NCI-H2171 (cell line): Measurements from ENCODE around the gene ITFG2.

Experiments used
- DNase-seq: peaks from one replicate; lab custom pipeline; 2025; lab: John Stamatoyannopoulos, UW

The ITFG2 gene

DNA sequence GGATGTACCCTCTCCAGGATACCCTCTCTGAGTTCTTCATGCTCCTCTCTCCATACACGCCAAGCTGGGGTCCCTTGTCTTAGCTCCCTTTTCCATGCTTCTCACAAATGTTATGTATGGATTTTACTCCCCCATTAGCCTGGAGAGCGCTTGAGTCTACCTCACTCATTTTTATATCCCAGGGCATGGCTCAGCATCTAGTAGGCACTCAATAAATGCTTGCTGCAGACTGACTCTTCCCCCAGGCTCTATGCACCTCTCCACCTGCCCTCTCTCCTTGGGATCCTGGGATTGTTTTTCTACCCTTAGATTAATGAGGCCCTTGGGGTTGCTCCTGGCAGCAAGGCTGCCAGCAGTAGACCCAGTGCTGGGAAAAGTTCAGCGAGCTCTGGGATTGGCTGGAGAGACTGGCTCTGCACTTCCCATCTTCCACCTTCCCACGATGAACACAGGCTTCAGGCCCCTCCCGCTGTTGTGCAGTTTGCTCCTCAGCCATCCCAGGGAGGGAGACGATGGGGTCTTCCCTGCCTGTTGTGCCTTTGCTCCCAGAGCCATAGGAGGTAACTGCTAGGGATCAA, 20.2 kb downstream of the ITFG2 start:
- DNase-seq, result peak; percentile 67

DNA sequence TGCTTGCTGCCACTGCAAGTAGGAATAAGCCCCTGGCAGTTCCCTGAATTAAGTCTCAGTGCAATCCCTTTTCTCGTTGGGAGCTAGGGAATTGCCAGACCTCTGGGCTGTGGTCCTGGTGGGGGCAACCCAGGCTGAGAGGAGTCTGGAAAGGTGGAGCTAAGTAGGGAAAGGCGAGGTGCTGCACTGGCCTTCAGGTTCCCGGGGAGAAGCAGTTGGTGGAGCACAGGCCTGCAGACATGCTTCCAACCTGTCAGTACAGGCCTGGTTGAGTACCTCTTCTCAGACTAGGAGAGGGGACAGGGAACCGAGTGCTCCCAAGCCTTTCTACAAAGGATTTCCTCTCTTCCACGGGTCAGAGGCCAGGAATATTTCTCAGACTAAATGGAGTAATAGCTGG, 20.9 kb downstream of the ITFG2 start:
- DNase-seq, result no peak

DNA sequence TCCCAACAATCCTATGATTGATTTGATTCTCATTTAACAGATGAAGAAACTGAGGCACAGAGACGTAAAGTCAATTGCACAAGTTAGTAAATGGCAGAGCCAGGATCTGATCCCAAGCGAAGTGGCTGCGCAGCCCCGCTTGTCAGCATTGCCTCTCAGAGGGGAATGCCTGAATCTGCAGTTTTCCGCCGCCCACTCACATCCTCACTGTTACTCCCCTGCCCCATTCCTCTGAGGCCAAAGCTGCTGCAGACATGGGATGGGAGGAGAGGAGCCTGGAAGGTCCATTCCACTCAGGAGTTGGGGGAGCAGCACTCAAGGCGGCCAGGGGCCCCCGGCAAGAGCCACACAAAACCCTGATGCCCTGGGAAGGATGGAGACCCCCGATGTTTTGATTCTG, 21.3 kb downstream of the ITFG2 start:
- DNase-seq, result no peak

DNA sequence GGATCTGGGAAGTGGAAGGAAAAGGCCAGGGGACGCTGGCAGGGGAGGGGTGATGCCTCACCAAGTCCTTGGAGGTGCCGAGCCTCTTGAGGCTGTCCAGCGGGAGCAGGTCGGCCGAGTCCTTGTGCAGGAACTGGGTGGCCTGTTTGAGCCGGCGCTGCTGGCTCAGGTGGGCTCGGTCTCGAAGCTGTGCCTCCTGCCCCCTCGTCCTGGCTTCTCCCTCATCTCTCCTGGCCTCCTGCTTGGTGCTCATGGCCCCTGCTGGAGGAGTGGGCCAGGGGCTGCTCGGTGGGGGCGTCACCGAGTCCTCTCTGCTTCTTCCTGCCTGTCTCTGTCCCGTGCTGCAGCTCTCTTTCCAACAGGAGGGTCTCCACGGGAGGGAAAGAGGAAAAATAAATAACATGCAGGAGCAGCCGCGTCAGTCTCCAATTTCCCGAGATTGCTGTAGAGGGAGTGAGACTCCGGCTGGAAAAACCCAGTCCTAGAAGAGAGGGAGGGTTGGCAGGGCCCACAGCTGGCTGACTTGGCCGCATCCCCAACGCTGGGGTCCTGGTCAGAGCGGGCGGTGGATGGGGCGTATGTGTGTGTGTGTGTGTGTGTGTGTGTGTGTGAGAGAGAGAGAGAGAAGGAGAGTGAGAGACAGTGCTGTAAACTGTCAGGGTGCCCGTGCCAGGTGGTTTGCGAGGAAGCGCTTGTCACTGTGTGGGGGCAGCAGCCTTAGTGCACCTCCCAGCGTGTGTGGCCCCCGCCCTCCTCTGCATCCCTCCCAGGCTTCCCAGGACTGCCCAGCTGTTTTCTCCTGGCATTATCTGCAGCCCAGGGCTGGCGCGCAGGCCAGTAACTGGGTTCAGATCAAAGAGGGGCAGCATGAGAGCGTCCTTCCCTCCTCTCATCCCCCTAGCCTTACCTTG, 22.4 kb downstream of the ITFG2 start, which contains the start of gene NRIP2:
NRIP2 (minus strand) TSS at position 455 of the 911 bp plus-strand sequence; CDS start at position 403, 52 bp downstream.
- peak; percentile 62 for DNase-seq

DNA sequence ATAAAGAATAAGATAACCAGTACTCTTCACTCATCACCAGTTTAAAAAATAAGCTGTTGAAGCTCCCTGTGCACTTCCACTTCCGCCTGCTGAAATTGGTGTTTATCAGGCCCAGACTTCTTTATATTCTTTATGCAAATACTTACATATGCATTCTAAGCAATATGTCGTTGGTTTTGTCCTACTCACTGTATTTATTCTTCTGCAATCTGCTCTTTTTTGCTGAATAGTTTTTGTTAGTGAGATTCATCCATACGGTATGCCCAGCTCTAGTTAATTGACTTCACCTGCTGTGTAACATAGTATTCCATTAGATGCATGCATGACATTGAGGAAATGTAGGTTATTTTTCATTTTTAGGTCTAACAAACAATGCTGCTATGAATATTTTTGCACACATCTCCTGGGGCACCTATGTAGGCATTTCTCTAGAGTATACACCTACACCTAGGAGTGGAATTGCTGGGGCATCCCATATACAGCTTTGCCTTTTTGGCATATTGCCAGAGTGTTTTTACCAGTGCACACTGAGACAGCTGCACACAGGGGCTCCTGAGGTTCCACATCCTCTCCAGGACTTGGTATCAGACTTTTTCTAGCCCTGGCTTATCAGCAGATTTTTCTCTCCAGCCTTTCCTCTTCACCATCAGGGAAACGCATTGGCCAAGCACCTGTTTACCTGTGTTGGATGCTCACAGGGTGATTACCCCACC, 23.4 kb downstream of the ITFG2 start:
- peak; percentile 65 for DNase-seq

DNA sequence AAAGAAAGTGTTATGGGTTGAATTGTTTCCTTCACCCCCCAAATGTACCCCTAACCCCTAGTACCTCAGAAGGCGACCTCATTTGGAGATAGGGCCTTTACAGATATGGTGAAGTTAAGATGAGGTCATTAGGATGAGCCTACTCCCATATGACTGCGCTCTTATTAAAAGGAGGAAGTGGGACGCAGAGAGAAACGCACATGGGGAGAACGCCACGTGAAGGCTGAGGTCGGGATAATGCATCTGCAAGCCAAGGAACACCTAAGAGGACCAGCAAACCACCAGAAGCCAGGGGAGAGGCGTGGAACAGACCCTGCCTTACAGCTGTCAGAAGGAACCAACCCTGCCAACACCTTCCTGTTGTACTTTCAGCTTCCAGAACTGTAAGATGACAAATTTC, 24.1 kb downstream of the ITFG2 start:
- DNase-seq, result no peak

DNA sequence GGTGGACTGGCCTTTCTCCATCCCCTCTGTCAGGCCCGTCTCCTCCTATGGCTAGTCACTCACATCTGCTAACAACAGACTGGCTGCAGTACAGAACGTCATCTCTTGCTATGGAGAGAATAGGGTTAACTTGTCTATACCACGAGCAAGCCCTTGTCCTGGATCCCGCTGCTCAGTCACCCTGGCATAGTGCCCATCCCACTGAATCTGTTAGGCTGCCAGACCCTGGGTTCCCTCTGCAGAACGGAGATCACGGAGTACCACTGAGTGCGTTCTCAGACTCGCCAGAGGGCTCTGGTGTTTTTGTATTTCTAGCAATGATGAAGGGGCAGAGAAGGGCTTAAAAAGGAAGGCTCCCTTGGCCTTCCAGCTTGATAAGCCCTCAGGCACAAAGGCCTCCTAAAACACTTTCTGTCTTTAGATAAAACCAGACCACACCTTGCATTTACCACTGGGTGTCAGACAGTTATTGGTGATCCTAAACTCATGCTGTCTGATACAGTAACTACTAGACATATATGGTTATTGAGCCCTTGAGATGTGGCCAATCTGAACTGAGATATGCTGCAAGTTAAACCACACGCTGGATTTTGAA, 28.7 kb downstream of the ITFG2 start:
- no peak for DNase-seq

DNA sequence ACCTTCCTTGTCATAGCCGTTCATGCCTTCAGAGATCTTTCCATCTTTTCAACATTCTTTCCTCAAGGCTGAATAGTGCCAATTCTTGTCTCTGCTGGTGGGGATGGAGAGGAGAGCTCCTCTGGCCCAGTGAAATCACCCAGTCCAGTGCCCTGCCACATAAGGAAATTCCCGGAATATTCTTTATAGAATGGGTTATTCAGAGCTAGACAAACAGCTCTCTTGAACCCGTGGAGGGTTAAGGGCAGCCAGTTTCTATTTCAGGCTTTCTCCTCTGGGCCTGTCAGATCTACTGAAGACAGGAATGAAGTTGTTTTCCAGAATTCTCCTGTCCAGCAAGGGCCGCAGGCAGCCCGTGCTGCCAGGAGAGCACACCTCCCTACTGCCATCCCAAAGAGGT, 30.5 kb downstream of the ITFG2 start:
- DNase-seq, result no peak

DNA sequence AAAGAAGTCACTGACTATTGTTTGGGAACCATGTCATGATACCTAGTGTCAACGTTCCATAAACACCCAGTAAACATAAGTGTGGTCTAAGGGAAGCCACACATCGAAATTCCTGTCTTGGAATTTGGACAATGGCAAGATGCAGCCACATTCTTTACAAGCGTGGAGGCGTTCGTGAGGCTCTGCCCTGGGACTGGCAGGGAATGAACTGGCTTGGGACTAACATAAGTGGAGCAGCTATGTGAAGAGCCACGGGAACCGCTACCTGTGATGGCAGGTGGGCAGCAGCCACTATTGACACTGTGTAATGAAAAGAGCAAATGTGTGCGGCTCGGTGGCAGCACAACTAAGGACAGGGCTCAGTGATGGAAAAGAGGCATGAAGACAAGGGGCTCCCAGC, 32.3 kb downstream of the ITFG2 start:
- no peak for DNase-seq

DNA sequence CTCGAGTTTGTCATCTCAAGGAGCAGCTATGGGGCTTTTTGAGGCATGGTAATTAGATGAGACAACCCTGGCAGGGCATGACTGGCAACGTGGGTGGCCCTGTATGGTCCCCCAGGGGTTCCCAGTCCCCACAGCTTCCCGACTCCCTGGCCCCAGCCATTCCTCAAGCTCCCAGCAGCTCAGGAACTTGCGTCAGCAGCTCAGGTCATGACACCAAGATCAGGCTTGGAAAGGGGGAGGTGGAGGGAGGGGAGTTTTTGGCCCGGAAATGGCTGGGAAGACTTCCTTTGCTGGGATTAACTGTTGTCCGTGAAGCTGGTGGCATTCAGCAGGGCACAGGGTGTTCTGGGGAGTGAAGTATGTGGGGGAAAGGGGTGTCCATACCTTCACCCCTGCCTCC, 32.8 kb downstream of the ITFG2 start:
- DNase-seq, result no peak

DNA sequence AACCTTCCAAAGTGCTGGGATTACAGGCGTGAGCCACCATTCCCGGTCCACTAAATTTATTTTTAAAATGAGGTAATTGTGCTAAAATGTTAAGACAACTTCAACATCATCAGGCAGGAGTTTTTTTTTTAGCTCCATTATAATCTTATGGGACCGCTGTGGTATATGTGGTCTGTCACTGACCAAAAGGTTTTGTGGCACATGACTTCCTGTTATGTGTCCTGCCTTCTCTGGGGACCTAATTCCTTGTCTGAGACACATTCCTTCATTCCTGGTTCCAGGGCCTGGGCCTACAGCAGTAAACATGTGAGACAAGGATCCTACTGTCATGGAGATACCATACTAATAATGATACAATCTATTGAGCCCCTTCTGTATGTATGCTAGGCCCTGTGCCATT, 39.5 kb downstream of the ITFG2 start:
- DNase-seq, result no peak

DNA sequence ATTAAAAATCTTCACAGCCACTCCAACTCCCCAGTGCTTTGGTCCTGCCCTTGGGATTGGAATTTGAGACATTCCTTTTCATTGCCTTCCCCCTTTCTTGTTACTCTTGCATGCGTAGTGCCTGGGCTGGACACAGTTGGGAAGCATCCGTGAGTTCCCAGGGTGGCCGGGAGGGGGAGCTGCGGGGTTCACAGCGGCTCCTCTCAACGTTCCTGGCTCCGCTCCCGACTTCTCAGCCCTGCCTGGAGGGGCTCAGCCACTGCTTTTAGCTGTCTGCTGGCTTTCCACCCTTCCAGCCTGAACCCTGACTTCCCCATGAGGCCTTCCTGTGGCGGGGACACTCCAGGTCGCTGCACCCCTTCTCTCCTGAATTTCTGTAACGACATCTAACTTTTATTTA, 41.2 kb downstream of the ITFG2 start:
- DNase-seq, result peak; percentile 34

DNA sequence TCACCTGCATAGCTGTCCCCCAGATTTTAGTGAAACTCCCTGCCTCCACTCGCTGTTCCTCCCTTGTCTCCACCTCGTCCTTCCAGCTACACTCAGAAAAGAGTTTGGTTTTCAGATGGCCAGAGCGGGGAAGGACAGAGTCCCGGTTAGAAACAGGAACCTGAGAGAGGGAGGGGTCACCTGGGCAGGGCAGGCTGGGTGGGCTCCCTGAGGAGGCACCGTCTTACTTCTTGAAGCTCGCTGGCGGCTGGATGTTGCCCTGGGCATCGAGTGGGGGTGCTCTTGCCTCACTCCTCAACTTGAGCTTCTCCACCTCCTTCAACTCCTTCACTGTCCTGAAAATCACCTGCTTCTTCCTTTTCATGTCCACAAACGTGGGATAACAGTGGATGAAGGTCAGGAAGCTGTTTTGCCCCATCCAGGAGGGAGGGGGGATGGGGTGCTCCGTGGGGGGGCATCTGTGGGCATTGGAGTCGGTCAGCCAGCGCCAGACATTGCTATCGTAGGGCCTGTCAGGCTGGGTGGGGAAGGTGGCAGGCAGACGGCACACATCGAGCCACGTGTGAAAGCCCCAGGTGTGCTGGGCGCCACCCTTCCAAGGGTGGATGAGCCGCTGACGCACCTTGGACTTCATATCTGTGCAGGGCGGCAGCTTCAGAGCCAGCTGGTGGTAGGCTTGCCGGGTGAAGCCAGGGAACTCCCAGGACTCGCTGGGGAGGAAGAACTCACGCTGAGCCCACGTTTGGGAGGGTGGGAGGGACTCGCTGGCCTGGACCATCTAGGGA, 42.4 kb downstream of the ITFG2 start:
- no peak for DNase-seq

DNA sequence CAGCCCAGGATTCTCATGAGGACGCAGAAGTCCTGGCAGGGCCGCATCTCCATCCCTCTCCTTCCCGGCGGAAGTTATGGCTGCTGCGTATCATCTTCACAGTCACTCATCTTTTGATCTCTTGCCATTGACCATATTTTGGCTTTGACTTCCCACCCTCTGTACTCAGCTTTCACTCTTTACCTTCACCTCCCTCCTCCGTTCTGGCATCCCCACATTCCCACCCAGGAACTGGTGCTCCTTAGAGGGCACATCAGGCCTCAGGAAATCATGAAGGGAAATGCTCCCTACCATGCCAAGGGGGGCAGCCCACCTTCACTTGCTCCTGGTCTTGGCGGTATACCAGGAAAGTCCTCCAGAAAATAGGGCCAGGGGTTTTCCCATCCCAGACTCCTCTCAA, 43.1 kb downstream of the ITFG2 start:
- no peak for DNase-seq

DNA sequence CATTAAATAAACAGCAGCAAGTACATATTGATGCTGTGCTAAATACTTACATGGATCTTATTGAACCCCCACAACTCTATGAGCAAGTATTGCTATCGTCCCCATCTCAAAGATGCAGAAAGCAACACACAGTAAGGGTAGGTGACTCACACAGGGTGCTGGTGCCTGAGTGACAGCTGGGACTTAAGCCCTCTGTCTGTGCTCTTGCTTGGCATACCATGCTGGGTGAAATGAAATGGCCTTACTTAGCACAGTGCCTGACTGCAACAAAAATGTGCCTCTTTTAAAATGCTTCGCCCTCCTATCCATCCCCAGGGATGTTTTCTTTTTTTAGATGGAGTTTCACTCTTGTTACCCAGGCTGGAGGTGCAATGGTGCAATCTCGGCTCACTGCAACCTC, 43.6 kb downstream of the ITFG2 start:
- DNase-seq, result no peak

DNA sequence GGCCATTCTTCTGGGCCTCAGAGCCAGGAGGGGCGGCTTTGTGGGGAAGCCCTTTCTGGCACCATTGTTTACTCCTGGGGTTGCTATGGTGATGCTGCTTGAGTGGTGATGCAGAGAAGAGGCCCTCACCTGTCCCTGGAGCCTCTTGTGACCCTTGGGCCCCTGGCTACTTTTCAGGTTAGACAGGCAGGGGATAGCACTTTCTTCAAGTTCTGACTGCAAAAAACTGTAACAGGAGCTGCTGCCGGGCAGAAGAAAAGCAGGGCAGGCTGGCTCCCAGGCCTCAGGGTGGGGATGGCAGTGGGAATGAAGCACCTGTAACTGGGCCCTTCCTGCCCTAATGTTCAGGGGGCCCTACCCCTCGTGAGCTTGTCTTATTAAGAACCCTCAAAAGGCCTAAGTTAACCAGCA, 44.6 kb downstream of the ITFG2 start, which contains the start of gene TEX52:
TEX52 (minus strand) TSS at position 19 of the 411 bp plus-strand sequence; CDS start at position 6, 13 bp downstream.
- DNase-seq, result no peak

DNA sequence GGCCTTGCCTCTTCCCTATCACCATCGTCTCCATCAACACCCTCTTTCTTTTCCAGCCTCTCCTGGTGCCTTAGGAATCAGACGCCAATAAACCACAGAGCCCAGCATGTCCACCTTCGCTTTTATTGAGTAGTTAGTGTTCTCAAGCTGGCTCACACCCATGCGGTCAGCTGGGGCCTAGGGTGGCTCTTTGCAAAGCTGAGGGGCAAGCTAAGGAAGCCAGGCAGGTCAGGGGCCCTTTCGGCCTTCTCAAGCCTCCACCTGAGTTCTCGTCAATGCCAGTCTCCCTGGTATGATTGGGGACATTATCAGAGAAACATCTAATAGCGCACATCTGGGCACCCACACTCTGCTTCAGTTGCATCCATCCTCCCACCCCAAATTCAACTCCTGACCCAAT, 45.1 kb downstream of the ITFG2 start:
- no peak for DNase-seq

DNA sequence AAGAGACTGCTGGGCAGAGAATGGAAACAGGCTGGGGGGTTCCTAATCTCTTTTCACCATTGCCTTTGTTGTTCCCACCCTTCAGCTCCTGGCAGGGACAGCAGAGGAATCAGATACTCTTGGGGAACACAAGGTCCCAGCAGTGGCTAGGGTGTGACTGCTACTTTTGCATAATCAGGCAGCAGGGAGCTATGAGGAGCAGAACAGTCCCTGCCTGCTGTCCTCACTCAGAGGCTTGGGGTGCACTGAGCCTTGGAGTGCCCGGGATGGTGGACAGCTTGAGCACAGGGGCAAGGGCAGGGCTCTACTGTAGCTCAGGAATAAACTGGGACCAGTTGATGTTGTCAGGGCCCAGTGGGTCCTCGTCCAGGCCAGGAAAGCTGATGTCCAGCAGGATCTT, 45.9 kb downstream of the ITFG2 start:
- no peak for DNase-seq

DNA sequence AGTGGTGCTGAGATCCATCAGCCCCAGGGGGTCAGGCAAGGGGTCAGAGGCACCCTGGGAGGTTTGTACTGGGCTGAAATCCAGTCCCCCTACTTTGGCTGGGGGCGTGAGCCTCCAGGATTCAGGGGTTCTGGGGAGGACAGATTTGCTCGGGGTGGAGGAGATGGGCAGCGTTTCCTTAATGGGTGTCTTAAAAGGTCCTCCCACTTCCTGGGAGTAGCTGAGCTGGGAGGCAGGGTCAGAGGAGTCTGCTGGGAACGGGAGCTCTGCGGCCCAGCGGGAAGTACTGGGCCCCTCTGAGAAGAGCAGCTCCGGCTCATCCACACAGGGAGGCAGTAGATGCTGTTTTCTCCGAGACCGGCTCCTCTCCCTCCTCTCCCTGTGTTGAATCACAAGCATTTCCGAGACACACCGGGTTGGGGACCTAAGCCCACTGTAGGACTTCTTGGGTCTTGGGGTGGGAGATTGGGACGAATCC, 46.5 kb downstream of the ITFG2 start:
- DNase-seq, result no peak

DNA sequence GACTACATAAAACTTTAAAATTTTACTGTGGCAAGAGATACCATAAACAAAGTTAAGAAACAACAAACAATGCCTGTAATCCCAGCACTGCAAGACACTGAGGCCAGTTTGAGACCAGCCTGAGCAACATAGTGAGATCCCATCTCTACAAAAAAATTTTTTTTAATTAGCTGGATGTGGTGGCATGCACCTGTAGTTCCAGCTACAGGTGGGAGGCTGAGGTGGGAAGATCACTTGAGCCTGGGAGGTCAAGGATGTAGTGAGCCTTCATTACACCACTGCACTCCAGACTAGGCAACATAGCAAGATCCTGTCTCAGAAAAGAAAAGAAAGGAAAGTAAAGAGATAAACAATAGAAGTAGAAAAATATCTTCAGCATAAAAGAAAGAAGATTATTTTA, 47.7 kb downstream of the ITFG2 start:
- DNase-seq, result no peak

DNA sequence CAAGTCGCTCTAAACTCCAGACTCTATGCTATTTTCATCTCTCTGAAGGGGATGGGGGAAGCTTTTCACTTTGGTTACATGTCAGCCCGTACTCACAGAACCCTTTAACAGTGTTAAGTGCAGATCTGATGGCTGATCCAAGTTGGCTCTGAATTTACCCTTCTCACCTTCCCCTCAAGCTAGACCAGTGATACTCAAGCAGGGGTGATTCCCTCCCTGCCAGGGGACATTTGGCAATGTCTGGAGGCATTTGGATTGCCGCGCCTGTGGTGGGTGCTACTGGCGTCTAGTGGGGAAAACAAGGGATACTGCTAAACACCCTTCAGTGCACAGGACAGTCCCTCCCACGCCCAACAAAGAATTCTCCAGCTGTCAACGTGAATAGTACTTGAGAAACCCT, 50.4 kb downstream of the ITFG2 start:
- DNase-seq, result no peak
